ENCODE results near the gene FAHD1. TPM values are rescaled to one million over a fixed set of nuclear protein-coding genes. Genes with fewer than 3 reads are reported as not detected.

Gene FAHD1
- total and polyA plus RNA-seq, 9 of the 15 experiments (the other 6 are each of a cell fraction or from before 2014, with no cell fraction given) = 2.2 to 20.9 (median 10.7) TPM

DNA sequence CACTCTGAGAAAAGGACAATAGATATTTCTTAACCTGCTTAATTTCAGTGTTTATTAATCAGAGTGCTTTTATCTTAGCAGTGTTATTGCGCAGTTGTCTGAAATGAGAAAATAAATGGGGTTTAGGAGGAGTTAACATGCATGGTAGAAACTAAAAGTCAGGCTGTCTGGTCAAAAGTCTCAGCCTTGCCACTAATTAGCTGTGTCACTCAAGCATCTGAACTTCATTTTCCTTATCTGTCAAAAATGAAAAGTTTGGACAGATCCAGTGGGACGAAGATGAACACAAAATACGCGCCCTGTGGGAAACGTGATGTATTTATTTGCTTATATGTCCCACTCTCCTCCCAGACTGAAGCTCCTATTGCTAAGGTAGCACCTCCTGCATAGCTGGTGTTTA, 51.2 kb downstream of the FAHD1 start:
- H3K79me2 ChIP-seq (ENCODE audit: control insufficient read depth, insufficient read depth, low read length) = no peaks in the 10 kb centered on the region
- CTCF ChIA-PET (ENCODE audit: low intra/inter-chr PET ratio) = no interaction called here
- no peaks in the 10 kb centered on the region for H3K36me3 ChIP-seq (ENCODE audit: control insufficient read depth, insufficient read depth, low read length)
- H3K4me3 ChIP-seq = no peak overlapping the region
- peak overlapping the region; percentile 27; the same call in 1 of the 2 replicates for H2AFZ ChIP-seq (ENCODE audit: low read depth, low read length)
- no peak overlapping the region for H3K27ac ChIP-seq (ENCODE audit: extremely low read depth, low read depth, low read length)
- in situ Hi-C loops (cut with MboI) = no loop called here
- H3K9me3 ChIP-seq (replicated peaks; ENCODE audit: control insufficient read depth, insufficient read depth, low read depth, low read length) = no peaks in the 10 kb centered on the region
- H4K20me1 ChIP-seq (replicated peaks; ENCODE audit: control insufficient read depth, insufficient read depth, low read length) = no peaks in the 10 kb centered on the region
- POLR2A ChIA-PET = interaction anchor here (0.7 to 1.7 kb wide), 7 partner anchors 9 to 517 kb away, joined by 3 to 4 read pairs (median 3); no protein-coding TSS in a partner anchor
- no peaks in the 10 kb centered on the region for H3K9me1 ChIP-seq (ENCODE audit: control insufficient read depth, insufficient read depth, low read length)
- peaks cover 0 to 5% of the 10 kb centered on the region in 2 experiments; a peak in 3 of 5 replicates for H3K27me3 ChIP-seq (ENCODE audit: control insufficient read depth in 2 of 2, insufficient read depth in 2 of 2, low read length in 2 of 2)
- DNase-seq (ENCODE audit: extremely low read depth in 1 of 4, low spot score in 3 of 4) = no peak
- intact Hi-C loops (cut with micrococcal nuclease) = no loop called here
- FAIRE-seq = peak; percentile 65
- peaks cover 4 to 10% of the 10 kb centered on the region in 2 experiments; a peak in 4 of 5 replicates for H3K4me1 ChIP-seq (replicated peaks in 1 of 2; ENCODE audit: control insufficient read depth in 2 of 2, insufficient read depth in 2 of 2, low read length in 2 of 2)
- peak overlapping the region; percentile 21; the same call in 1 of the 2 replicates for H3K4me2 ChIP-seq (ENCODE audit: insufficient read depth, low read length)
- H3K9ac ChIP-seq (ENCODE audit: insufficient read depth in 1 of 2, low read depth in 2 of 2, low read length in 2 of 2) = no peak overlapping the region
- no TSS peak for BruUV-seq (replicated peaks)
- no peak for ATAC-seq
- 7% methylated on average over 5 of the region's 5 CpGs for WGBS (ENCODE audit: insufficient coverage, low coverage, missing lambda C conversion rate)
- TF ChIP-seq, protein P1, sequence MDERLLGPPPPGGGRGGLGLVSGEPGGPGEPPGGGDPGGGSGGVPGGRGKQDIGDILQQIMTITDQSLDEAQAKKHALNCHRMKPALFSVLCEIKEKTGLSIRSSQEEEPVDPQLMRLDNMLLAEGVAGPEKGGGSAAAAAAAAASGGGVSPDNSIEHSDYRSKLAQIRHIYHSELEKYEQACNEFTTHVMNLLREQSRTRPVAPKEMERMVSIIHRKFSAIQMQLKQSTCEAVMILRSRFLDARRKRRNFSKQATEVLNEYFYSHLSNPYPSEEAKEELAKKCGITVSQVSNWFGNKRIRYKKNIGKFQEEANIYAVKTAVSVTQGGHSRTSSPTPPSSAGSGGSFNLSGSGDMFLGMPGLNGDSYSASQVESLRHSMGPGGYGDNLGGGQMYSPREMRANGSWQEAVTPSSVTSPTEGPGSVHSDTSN (CRISPR knock-in tag; IDR thresholded peaks at IDR 0.05; ENCODE audit: low read depth) = no peak
- TF ChIP-seq, protein P1 (tag; conservative IDR thresholded peaks at IDR 0.05; ENCODE audit: low read depth) = peak; percentile 66
- TF ChIP-seq MBD2 (IDR thresholded peaks at IDR 0.05; ENCODE audit: borderline replicate concordance, low read depth) (no peak), TEAD4 (IDR thresholded peaks at IDR 0.05; ENCODE audit: low read length) (no peak), TEAD4 (CRISPR knock-in tag; IDR thresholded peaks at IDR 0.05; ENCODE audit: borderline replicate concordance) (no peak), MEIS2 (IDR thresholded peaks at IDR 0.05; ENCODE audit: partially characterized antibody) (peak; percentile 72), C11orf30 (IDR thresholded peaks at IDR 0.05; ENCODE audit: low read depth) (peak; percentile 40; the same call in 1 of the 2 replicates), FOXA3 (CRISPR knock-in tag; conservative IDR thresholded peaks at IDR 0.05 in 1 of 2, IDR thresholded peaks at IDR 0.05 in 1 of 2) (no peak), JUND (IDR thresholded peaks at IDR 0.05; ENCODE audit: borderline replicate concordance, low read depth, low read length) (no peak), JUND (tag; IDR thresholded peaks at IDR 0.05; ENCODE audit: borderline replicate concordance, low read depth, low read length) (no peak), FOXK2 (conservative IDR thresholded peaks at IDR 0.05 in 1 of 2, IDR thresholded peaks at IDR 0.05 in 1 of 2; ENCODE audit: low read depth in 2 of 2) (no peak), ZNF354B (CRISPR knock-in tag; IDR thresholded peaks at IDR 0.05) (no peak), TAF15 (IDR thresholded peaks at IDR 0.05; ENCODE audit: low read depth, low read length) (no peak), ZNF316 (IDR thresholded peaks at IDR 0.05) (peak; percentile 40; the same call in 1 of the 2 replicates), EHMT2 (IDR thresholded peaks at IDR 0.05) (no peak), SREBF1 (IDR thresholded peaks at IDR 0.05; ENCODE audit: borderline replicate concordance, low read depth, low read length) (no peak)
- TF ChIP-seq, protein P2, sequence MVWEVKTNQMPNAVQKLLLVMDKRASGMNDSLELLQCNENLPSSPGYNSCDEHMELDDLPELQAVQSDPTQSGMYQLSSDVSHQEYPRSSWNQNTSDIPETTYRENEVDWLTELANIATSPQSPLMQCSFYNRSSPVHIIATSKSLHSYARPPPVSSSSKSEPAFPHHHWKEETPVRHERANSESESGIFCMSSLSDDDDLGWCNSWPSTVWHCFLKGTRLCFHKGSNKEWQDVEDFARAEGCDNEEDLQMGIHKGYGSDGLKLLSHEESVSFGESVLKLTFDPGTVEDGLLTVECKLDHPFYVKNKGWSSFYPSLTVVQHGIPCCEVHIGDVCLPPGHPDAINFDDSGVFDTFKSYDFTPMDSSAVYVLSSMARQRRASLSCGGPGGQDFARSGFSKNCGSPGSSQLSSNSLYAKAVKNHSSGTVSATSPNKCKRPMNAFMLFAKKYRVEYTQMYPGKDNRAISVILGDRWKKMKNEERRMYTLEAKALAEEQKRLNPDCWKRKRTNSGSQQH (CRISPR knock-in tag; IDR thresholded peaks at IDR 0.05) = no peak
- TF ChIP-seq, protein P3, sequence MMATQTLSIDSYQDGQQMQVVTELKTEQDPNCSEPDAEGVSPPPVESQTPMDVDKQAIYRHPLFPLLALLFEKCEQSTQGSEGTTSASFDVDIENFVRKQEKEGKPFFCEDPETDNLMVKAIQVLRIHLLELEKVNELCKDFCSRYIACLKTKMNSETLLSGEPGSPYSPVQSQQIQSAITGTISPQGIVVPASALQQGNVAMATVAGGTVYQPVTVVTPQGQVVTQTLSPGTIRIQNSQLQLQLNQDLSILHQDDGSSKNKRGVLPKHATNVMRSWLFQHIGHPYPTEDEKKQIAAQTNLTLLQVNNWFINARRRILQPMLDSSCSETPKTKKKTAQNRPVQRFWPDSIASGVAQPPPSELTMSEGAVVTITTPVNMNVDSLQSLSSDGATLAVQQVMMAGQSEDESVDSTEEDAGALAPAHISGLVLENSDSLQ (IDR thresholded peaks at IDR 0.05) = peak; percentile 90

Data from K562 (cell line).